ENCODE data around the gene IFNGR2. TPM values are rescaled to one million over a fixed set of nuclear protein-coding genes. Genes with fewer than 3 reads are reported as not detected.

IFNGR2 gene
- total and polyA plus RNA-seq, 2 experiments from 2014 or later = 21.9 to 29.4 TPM

DNA sequence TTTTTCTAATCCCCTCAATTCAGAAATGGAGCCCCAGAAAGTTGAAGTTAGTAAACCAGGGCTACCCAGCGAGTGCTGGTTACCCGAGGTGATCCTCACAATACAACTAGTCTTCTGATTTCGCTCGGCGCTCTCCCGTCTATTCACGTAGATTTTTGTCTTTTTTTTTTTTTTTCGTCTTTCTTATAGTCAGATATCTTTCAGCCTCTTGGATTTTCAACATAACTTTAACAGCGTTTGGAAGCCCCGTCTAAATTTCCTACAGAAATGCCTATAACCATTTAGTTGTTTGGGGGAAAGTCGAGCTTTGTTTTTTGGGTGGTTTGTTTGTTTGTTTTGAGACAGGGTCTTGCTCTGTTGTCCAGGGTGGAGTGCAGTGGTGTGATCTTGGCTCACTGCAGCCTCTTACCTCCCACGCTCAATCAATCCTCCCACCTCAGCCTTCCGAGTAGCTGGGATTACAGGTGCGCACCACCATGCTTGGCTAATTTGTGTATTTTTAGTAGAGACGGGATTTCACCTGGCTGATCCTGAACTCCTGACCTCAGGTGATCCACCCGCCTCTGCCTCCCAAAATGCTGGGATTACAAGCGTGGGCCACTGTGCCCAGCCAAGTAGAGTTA, 77.4 kb downstream of the IFNGR2 start:
- TF ChIP-seq ZNF331 (CRISPR knock-in tag; IDR thresholded peaks at IDR 0.05; ENCODE audit: low read depth) = no peak
- Histone ChIP-seq H3F3A (replicated peaks; ENCODE audit: low read depth) (peaks cover 13% of the 10 kb centered on the region; the same call in 1 of the 2 replicates), H3K4me2 (peak overlapping the region; percentile 73), H3K27ac (ENCODE audit: low read depth) (peak overlapping the region; percentile 35; the same call in 1 of the 2 replicates), H3K27me3 (ENCODE audit: insufficient read depth) (peaks cover 4% of the 10 kb centered on the region; the same call in 1 of the 2 replicates), H4K20me1 (replicated peaks; ENCODE audit: insufficient read depth) (peaks cover 4% of the 10 kb centered on the region; the same call in 1 of the 2 replicates), H3K9me2 (ENCODE audit: insufficient read depth) (no peaks in the 10 kb centered on the region), H3K79me2 (replicated peaks; ENCODE audit: insufficient read depth) (peaks cover 26% of the 10 kb centered on the region), H3K36me3 (ENCODE audit: insufficient read depth) (no peaks in the 10 kb centered on the region), H2AFZ (peak overlapping the region; percentile 57), H3K4me3 (peak overlapping the region; percentile 98), H3K4me1 (ENCODE audit: insufficient read depth) (peaks cover 8% of the 10 kb centered on the region; the same call in 1 of the 2 replicates)
- no peak for DNase-seq (ENCODE audit: low spot score)
- Mint-ChIP-seq H3K27me3 (ENCODE audit: insufficient read depth, low read depth, poor library complexity) (peaks cover 14% of the 10 kb centered on the region), H3K27ac (peak overlapping the region; percentile 93), H3K36me3 (ENCODE audit: low read depth) (peaks cover 3% of the 10 kb centered on the region; the same call in 1 of the 3 replicates), H3K4me3 (peak overlapping the region; percentile 92), H3K4me1 (peaks cover 8% of the 10 kb centered on the region), H3K9me3 (peaks cover 3% of the 10 kb centered on the region; the same call in 1 of the 3 replicates)
- ATAC-seq = no peak

DNA sequence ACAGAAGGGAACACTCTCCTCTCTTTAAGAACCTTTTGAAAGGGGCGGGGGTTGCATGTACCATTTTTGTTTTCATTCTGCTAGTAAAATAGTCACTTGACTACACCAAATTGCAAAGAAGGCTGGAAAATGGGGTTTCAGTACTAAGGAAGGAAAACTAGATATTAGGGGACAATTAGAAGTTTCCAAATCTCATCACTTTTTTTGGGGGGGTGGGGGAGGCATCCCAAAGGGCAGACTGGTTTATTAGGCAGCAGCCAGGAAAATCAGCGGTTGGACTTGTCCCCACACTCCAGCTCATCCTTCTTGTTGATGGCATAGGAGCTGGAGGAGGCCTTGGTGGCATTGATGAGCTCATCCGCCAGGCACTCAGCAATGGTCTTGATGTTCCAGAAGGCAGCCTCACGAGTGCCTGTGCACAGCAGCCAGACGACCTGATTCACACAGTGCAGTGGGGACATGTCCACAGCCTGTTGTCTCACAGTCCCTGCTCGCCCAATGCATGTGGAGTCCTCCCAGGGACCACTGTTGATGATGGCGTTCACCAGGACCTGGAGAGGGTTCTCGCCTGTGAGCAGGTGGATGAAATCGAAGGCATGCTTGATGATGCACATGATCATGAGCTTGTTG, 78.2 kb downstream of the IFNGR2 start:
- Histone ChIP-seq H3K4me1 (ENCODE audit: insufficient read depth) (peaks cover 8% of the 10 kb centered on the region; the same call in 1 of the 2 replicates), H2AFZ (no peak overlapping the region), H3K36me3 (ENCODE audit: insufficient read depth) (no peaks in the 10 kb centered on the region), H3K27ac (ENCODE audit: low read depth) (no peak overlapping the region), H3F3A (replicated peaks; ENCODE audit: low read depth) (peaks cover 13% of the 10 kb centered on the region; the same call in 1 of the 2 replicates), H3K27me3 (ENCODE audit: insufficient read depth) (peaks cover 4% of the 10 kb centered on the region; the same call in 1 of the 2 replicates), H3K79me2 (replicated peaks; ENCODE audit: insufficient read depth) (peaks cover 17% of the 10 kb centered on the region), H3K4me3 (no peak overlapping the region), H4K20me1 (replicated peaks; ENCODE audit: insufficient read depth) (peaks cover 4% of the 10 kb centered on the region; the same call in 1 of the 2 replicates), H3K9me2 (ENCODE audit: insufficient read depth) (no peaks in the 10 kb centered on the region), H3K4me2 (no peak overlapping the region)
- peaks cover 3% of the 10 kb centered on the region; the same call in 1 of the 3 replicates for H3K9me3 Mint-ChIP-seq
- ATAC-seq = no peak
- peaks cover 8% of the 10 kb centered on the region for H3K4me1 Mint-ChIP-seq
- peaks cover 14% of the 10 kb centered on the region for H3K27me3 Mint-ChIP-seq (ENCODE audit: insufficient read depth, low read depth, poor library complexity)
- no peak overlapping the region for H3K27ac Mint-ChIP-seq
- peak overlapping the region; percentile 92 for H3K4me3 Mint-ChIP-seq
- H3K36me3 Mint-ChIP-seq (ENCODE audit: low read depth) = peaks cover 3% of the 10 kb centered on the region; the same call in 1 of the 3 replicates
- no peak for DNase-seq (ENCODE audit: low spot score)
- TF ChIP-seq NANOG (IDR thresholded peaks at IDR 0.05; ENCODE audit: borderline replicate concordance) (no peak), EZH2phosphoT487 (IDR thresholded peaks at IDR 0.05; ENCODE audit: unreplicated experiment) (no peak), POLR2AphosphoS5 (IDR thresholded peaks at IDR 0.05; ENCODE audit: low read depth) (no peak), ZNF114 (CRISPR knock-in tag; IDR thresholded peaks at IDR 0.05) (no peak), CREB1 (CRISPR knock-in tag; IDR thresholded peaks at IDR 0.05; ENCODE audit: low read depth) (no peak), ZNF331 (CRISPR knock-in tag; IDR thresholded peaks at IDR 0.05; ENCODE audit: low read depth) (no peak), STAT1 (IDR thresholded peaks at IDR 0.05; ENCODE audit: unreplicated experiment) (no peak)
- TF ChIP-seq, protein P1, sequence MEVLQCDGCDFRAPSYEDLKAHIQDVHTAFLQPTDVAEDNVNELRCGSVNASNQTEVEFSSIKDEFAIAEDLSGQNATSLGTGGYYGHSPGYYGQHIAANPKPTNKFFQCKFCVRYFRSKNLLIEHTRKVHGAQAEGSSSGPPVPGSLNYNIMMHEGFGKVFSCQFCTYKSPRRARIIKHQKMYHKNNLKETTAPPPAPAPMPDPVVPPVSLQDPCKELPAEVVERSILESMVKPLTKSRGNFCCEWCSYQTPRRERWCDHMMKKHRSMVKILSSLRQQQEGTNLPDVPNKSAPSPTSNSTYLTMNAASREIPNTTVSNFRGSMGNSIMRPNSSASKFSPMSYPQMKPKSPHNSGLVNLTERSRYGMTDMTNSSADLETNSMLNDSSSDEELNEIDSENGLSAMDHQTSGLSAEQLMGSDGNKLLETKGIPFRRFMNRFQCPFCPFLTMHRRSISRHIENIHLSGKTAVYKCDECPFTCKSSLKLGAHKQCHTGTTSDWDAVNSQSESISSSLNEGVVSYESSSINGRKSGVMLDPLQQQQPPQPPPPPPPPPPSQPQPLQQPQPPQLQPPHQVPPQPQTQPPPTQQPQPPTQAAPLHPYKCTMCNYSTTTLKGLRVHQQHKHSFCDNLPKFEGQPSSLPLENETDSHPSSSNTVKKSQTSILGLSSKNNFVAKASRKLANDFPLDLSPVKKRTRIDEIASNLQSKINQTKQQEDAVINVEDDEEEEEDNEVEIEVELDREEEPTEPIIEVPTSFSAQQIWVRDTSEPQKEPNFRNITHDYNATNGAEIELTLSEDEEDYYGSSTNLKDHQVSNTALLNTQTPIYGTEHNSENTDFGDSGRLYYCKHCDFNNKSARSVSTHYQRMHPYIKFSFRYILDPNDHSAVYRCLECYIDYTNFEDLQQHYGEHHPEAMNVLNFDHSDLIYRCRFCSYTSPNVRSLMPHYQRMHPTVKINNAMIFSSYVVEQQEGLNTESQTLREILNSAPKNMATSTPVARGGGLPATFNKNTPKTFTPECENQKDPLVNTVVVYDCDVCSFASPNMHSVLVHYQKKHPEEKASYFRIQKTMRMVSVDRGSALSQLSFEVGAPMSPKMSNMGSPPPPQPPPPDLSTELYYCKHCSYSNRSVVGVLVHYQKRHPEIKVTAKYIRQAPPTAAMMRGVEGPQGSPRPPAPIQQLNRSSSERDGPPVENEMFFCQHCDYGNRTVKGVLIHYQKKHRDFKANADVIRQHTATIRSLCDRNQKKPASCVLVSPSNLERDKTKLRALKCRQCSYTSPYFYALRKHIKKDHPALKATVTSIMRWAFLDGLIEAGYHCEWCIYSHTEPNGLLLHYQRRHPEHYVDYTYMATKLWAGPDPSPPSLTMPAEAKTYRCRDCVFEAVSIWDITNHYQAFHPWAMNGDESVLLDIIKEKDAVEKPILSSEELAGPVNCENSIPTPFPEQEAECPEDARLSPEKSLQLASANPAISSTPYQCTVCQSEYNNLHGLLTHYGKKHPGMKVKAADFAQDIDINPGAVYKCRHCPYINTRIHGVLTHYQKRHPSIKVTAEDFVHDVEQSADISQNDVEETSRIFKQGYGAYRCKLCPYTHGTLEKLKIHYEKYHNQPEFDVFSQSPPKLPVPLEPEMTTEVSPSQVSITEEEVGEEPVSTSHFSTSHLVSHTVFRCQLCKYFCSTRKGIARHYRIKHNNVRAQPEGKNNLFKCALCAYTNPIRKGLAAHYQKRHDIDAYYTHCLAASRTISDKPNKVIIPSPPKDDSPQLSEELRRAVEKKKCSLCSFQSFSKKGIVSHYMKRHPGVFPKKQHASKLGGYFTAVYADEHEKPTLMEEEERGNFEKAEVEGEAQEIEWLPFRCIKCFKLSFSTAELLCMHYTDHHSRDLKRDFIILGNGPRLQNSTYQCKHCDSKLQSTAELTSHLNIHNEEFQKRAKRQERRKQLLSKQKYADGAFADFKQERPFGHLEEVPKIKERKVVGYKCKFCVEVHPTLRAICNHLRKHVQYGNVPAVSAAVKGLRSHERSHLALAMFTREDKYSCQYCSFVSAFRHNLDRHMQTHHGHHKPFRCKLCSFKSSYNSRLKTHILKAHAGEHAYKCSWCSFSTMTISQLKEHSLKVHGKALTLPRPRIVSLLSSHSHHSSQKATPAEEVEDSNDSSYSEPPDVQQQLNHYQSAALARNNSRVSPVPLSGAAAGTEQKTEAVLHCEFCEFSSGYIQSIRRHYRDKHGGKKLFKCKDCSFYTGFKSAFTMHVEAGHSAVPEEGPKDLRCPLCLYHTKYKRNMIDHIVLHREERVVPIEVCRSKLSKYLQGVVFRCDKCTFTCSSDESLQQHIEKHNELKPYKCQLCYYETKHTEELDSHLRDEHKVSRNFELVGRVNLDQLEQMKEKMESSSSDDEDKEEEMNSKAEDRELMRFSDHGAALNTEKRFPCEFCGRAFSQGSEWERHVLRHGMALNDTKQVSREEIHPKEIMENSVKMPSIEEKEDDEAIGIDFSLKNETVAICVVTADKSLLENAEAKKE (CRISPR knock-in tag; IDR thresholded peaks at IDR 0.05) = no peak
- TF ChIP-seq, protein P2, sequence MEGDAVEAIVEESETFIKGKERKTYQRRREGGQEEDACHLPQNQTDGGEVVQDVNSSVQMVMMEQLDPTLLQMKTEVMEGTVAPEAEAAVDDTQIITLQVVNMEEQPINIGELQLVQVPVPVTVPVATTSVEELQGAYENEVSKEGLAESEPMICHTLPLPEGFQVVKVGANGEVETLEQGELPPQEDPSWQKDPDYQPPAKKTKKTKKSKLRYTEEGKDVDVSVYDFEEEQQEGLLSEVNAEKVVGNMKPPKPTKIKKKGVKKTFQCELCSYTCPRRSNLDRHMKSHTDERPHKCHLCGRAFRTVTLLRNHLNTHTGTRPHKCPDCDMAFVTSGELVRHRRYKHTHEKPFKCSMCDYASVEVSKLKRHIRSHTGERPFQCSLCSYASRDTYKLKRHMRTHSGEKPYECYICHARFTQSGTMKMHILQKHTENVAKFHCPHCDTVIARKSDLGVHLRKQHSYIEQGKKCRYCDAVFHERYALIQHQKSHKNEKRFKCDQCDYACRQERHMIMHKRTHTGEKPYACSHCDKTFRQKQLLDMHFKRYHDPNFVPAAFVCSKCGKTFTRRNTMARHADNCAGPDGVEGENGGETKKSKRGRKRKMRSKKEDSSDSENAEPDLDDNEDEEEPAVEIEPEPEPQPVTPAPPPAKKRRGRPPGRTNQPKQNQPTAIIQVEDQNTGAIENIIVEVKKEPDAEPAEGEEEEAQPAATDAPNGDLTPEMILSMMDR (conservative IDR thresholded peaks at IDR 0.05; ENCODE audit: low read depth in 2 of 2) = no peak
